ENCODE results near the gene FRMD1. TPM values are rescaled to one million over a fixed set of nuclear protein-coding genes. Genes with fewer than 3 reads are reported as not detected.

FRMD1 gene
- total RNA-seq, 1 experiment from 2014 or later = not detected

DNA sequence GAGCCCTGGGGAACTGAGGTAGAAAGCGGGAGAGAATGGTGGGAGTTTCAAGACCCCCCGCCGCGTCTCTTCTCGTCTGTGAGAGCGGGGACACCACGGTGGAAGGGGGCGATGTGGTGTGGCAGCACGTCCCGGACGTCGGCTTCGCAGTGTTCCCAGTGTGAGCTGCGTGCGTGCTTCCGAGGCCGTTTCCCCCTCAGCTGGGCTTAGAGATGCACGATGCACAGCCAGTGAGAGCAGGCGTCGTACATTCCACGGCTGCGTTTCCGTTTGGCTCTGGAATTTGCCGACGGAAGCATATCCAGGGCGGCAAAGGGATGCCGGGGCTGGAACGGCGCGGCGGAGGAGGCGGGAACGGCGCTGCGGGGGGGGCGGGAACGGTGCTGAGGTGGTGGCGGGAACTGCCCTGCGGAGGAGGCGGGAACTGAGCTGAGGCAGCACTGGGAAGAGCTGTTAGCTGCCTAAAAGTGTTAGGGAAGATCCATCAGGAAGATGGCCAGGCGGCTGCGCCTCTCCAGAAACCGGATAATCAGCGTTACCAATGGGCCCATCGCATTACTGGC lies 43.8 kb downstream of the FRMD1 start:
- H3K27me3 ChIP-seq = no peaks in the 10 kb centered on the region
- DNase-seq = peak; percentile 61
- H3K4me3 ChIP-seq = peak overlapping the region; percentile 47
- no peaks in the 10 kb centered on the region for H3K36me3 ChIP-seq
- H3K9me3 ChIP-seq = no peaks in the 10 kb centered on the region

DNA sequence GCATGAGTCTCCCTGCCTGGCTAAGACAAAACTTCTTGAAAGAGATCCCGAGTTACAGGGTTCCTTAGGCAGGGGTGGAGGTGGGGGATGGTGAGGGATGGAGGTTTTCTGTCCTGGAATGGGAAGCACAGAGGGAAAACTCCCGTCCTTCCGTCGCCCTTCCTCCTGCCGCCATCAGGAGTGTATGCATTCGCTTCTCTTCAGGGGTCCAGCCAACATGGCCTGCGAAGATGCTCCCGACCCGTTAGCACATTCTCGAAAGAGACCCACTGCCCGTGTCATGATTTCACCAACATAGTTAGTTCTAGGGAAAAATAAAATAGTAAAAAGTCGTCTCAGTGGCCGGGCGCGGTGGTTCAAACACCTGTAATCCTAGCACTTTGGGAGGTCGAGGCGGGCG lies 44.5 kb downstream of the FRMD1 start:
- no peaks in the 10 kb centered on the region for H3K9me3 ChIP-seq
- no peak for DNase-seq
- no peaks in the 10 kb centered on the region for H3K27me3 ChIP-seq
- H3K4me3 ChIP-seq = no peak overlapping the region
- H3K36me3 ChIP-seq = no peaks in the 10 kb centered on the region

DNA sequence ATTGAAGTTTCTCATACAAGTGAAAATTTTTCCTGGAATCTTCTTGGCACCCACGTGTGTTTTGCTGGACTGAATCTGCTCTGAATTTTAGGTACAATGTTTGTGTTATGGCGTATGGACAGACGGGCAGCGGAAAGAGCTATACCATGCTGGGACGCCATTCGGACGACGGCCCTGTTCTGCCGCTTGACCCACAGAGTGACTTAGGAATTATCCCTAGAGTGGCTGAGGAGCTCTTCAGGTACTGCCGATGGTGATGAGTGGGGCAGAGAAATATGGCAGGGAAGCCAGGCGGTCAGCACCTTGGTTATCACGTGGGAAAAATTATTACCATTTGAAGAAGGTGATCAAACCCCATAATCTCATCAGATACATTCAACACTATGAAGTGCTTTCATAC lies 45.2 kb downstream of the FRMD1 start:
- H3K4me3 ChIP-seq = no peak overlapping the region
- no peaks in the 10 kb centered on the region for H3K9me3 ChIP-seq
- no peak for DNase-seq

DNA sequence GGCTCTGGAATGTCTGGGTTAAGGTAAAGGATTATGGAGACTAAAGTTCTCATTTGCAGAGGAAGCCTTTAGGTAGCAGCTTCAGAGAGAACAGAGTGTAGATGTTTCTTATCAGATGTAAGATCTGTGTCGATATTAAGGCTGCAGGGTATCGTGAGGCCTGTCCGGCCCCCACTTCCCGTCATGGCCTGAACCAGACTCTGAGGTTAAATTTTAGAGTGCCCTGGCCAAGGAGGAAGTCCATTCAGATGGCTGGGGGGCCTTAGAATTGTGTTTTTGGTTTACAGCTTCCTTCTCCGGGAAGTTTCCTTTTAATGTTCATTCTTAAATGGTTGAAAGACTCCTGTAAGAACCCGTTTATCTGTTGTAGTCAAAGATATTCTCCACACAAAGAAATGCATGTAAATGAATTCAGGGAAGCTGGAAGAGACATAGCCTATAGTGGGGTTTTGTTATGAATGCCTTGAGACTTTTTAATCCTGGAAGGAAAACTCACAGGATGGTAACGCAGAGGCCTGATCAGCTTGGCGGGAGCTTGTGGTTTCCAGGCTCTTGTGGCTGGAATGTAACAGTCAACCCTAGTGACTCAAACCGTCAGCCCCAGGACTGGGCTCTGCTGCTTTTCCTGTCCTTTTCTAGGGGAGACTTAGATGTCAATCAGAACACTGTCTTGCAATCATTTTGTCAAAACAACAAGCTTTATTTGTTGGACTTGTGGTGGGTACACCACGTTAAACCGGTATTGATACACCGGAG lies 46.8 kb downstream of the FRMD1 start:
- peak; percentile 76 for DNase-seq
- no peaks in the 10 kb centered on the region for H3K27me3 ChIP-seq
- H3K9me3 ChIP-seq = no peaks in the 10 kb centered on the region
- H3K36me3 ChIP-seq = no peaks in the 10 kb centered on the region
- no peak overlapping the region for H3K4me3 ChIP-seq

More for the DNA sequence above, 45.2 kb downstream of the FRMD1 start:
- Histone ChIP-seq H3K27me3 (no peaks in the 10 kb centered on the region), H3K36me3 (no peaks in the 10 kb centered on the region)

DNA sequence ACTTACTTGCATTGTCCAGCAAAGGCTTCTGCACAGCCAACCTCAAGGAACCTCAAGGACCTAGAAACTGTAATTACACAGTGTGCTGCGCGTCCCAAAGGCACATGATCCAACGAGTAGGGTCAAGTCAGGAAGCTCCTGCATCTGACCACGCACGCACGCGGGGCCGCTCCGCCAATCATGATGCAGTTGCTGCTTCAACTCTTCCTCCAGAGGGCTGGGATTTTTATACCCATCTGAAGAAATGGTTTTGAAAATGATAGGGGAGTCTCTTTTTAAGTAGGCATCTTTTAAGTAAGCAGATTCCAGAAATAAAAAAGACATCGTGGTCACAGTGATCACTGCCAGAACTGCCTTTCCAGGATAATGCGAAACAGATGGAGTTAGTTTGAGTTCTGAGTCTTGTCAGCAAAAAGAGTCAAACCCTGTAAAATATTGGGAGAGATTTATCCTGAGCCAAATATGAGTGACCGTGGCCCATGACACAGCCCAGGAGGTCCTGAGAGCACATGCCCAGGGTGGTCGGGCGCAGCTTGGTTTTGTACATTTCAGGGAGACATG lies 47.5 kb downstream of the FRMD1 start:
- no peak overlapping the region for H3K4me3 ChIP-seq
- H3K9me3 ChIP-seq = no peaks in the 10 kb centered on the region
- no peaks in the 10 kb centered on the region for H3K27me3 ChIP-seq
- DNase-seq = no peak
- no peaks in the 10 kb centered on the region for H3K36me3 ChIP-seq

DNA sequence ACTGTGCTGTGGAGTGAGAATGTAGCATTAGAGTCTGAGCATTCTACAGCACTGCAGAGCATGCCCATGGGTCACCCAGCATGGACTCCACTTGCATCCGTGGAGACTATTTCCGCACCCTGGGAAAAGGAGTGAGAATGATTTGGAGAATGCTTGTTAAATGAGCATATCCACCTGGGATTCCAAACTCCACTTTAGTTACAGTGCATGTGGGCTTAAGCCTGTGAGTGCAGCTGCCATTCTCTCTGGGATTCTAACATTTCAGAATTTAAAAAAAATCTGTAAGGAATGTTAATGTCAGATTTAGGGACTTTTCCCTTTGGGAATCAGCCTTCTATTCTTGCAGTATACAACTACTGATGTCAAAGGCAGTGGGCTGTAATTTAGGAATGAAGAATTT lies 48.1 kb downstream of the FRMD1 start:
- Histone ChIP-seq H3K36me3 (no peaks in the 10 kb centered on the region), H3K27me3 (no peaks in the 10 kb centered on the region), H3K4me3 (no peak overlapping the region), H3K9me3 (no peaks in the 10 kb centered on the region)
- DNase-seq = no peak

DNA sequence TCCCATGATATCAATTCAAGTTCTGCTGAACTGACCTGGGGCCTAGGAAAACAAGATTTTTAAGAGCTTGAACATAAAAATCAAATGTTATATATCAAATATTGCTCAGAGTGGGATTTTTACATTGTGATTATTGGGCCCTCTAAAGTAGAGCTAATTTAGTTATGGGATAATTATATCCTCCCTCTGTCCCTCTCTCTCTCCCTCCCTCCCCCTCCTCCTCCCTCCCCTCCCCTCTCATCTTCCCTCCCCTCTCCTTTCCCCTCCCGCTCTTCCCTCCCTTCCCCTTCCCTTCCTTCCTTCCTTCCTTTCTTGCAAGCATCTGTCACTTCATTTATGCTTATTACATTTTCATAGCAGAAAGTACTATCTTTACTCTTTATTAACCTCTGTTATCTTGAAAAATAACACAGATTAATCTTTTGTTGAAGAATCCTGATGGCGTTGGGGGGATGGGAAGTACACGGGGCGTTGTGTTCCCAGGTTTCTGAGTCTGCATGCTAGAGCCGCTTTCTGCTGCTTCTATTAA lies 48.7 kb downstream of the FRMD1 start:
- no peak overlapping the region for H3K4me3 ChIP-seq
- DNase-seq = no peak
- H3K36me3 ChIP-seq = no peaks in the 10 kb centered on the region
- no peaks in the 10 kb centered on the region for H3K27me3 ChIP-seq
- H3K9me3 ChIP-seq = no peaks in the 10 kb centered on the region

DNA sequence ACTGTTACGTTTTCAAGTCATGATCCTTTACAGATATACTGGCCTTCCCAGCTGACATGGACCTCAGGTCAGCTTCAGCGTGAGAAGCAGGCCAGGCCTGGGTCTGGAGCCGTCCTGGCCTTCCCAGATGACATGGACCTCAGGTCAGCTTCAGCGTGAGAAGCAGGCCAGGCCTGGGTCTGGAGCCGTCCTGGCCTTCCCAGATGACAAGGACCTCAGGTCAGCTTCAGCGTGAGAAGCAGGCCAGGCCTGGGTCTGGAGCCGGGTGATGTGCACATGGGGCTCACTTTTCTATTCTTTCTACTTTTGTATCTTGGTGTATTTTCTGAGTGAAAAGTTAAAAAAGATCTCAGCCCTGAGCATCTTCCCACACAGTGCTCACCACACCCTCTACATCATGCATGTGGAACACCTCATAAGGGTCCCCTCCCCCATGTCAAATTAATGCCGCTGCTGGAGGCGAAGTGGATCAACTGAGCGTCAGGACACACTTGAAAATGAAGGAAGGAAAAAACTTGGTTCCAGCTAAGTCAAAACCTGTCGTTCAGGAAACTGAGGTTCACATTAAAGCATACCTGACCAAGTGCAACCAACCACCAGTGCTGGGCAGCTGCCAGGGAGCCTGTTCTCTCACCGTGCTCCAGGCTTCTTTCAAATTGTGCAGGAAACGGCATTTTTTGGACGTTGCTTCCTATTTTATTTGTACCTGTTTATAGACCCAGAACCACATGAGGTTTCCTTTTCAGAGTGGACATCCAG lies 49.4 kb downstream of the FRMD1 start:
- Histone ChIP-seq H3K9me3 (no peaks in the 10 kb centered on the region), H3K36me3 (no peaks in the 10 kb centered on the region), H3K4me3 (no peak overlapping the region), H3K27me3 (no peaks in the 10 kb centered on the region)
- no peak for DNase-seq

DNA sequence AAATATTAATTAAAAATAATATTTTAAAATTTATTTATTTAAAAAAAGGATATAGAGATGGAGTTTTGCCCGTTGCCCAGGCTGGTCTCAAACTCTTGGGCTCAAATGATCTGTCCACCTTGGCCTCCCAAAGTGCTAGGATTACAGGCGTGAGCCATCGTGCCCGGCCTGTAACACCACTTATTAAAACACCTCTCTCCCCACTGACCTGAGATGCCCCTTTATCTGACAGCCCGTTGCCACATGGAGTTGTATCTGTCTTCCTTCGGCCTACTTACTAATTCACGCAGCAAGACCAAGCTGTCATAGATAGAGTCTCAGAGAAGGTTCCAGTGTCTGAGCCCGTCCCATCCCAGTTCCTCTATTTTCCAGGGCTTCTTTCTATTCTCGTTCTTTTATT lies 50.8 kb downstream of the FRMD1 start:
- H3K27me3 ChIP-seq = no peaks in the 10 kb centered on the region
- no peak overlapping the region for H3K4me3 ChIP-seq
- H3K9me3 ChIP-seq = no peaks in the 10 kb centered on the region
- H3K36me3 ChIP-seq = no peaks in the 10 kb centered on the region
- no peak for DNase-seq

DNA sequence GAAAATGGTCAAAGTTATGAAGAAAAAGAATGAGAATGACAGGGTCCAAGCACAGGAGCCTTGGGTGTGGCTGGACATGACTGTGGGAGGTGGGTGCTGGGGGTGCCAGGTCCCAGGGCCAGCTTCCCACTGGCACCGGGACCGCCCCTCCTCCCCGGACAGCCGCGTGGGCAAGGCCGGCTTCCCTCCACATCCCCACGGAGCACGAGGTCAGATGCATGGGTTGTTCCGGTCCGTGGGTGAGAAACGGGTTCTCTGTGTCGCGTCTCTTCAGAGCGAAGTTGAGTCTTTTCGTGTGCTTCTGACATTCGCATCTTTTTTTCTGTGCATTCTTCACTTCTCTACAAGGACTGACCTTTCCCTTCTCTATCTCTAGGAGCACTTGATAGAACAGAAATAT lies 51.5 kb downstream of the FRMD1 start:
- no peak for DNase-seq
- H3K36me3 ChIP-seq = no peaks in the 10 kb centered on the region
- no peak overlapping the region for H3K4me3 ChIP-seq
- H3K9me3 ChIP-seq = no peaks in the 10 kb centered on the region
- no peaks in the 10 kb centered on the region for H3K27me3 ChIP-seq

DNA sequence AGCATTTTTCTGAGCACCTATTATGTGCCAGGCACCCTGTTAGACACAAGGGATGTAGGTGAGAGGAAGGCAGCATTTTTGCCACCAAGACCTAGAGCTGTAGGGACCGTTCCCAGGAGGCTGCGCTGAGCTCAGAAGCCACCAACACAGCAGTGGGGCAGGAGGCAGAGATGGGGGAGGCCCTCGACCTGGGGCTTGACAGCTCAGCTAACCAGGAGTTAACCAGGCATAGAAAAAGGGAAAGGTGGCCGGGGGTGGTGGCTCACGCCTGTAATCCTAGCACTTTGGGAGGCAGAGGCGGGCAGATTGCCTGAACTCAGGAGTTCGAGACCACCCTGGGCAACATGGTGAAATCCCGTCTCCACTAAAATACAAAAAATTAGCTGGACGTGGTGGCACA lies 52.1 kb downstream of the FRMD1 start:
- Histone ChIP-seq H3K36me3 (no peaks in the 10 kb centered on the region), H3K4me3 (no peak overlapping the region), H3K9me3 (no peaks in the 10 kb centered on the region), H3K27me3 (no peaks in the 10 kb centered on the region)
- DNase-seq = no peak

DNA sequence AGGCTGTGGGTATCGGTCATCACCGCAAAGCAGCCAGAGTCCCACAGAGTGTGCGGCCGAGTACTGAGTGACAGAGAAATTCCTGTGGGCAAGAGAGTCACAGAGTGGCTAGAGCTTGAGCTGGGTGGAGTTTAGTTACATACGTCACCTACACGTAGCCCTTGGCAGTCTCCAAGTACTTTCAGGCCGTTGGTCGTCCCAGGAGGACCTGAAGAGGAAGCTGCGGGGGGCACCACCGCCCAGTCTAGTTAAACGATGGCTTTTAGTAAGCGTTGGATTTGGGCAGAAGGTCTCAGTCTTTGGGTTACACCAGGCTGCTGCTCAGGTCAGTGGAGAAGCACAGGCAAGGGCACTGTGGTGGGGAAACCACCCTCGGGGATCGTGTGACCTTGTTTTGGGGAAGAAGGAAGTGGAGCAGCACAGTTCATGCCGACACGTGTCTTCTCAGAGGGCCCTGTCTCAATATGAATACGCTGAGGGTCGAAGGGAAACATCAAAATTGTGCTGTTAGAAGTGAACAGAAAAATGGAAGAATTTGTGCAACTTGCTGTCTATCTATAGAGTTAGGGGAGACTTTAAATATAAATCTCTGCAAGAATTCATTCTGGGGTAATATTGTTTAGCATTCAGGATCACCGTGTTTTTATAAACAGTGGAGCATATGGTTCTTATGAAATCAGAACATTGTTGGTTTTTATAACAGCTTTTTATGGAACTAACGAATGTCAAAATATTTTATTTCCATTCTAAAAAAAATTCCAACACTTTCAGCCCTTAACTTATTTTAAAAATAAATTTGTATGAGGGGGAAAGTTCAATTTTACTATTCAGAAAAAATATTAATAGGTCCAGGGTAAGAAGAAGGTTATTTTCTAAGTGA lies 52.9 kb downstream of the FRMD1 start:
- H3K9me3 ChIP-seq = no peaks in the 10 kb centered on the region
- DNase-seq = no peak
- H3K4me3 ChIP-seq = no peak overlapping the region
- no peaks in the 10 kb centered on the region for H3K36me3 ChIP-seq
- H3K27me3 ChIP-seq = no peaks in the 10 kb centered on the region

DNA sequence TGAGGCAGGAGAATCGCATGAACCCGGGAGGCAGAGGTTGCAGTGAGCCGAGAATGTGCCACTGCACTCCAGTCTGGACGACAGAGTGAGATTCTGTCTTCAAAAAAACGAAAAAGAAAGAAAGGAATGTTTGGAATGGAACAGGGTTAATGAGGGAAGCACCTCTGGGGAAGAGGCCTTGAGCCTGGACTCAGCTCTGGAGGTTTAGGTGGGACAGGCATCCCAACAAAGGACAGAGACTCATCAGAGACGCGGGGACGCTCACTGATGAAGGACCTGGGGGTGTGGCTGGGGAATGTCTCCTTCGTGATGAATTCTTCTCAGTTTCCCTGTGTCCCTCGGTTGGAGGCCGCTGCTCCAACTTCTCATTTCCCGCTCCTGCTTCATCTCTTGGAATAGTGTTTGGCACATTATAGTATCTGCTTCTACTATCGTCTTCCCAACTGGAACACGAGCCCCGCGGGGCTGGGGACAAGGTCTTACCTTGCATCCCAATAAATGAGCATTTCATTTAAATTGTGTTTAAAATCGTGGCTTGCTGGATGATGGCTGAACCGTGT lies 54.0 kb downstream of the FRMD1 start:
- DNase-seq = no peak
- Histone ChIP-seq H3K27me3 (no peaks in the 10 kb centered on the region), H3K4me3 (no peak overlapping the region), H3K36me3 (no peaks in the 10 kb centered on the region), H3K9me3 (no peaks in the 10 kb centered on the region)

DNA sequence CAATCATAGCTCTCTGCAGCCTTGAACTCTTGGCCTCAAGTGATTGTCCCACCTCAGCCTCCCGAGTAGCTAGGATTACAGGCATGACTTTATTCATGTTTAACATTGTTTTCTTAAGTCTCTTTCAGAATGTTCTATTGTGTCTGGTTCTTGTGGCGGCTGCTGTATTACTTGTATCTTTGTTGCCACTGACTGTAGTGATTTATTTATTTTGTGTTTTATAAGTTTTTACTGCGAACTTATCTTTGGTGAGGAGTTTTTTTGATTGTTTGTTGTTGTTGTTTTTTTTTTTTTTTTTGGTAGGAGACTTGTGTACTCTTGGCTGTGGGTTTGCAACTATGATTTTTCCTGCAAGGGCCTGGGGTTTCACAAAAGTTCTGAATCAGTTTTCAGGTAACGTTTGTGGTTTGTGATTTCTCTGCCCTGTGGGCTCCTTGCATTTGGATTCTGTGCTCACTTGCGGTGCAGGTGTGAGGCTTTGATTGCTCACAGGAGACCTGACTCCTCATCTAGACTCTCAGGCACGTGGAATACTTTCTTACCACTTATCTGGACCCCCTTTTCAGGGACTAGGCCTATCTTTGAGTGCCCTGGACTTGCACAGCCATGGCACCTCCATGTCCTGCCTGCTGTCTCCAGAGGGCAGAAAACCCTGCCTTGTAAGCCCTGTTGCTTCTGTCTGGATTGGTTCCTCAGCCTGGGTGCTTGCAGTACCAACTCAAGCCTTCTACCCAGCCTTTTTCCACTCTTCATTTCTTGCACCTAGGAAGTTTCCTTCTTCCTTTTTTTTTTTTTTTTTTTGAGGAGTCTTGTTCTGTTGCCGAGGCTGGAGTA lies 56.3 kb downstream of the FRMD1 start:
- Histone ChIP-seq H3K9me3 (no peaks in the 10 kb centered on the region), H3K4me3 (no peak overlapping the region), H3K36me3 (no peaks in the 10 kb centered on the region), H3K27me3 (no peaks in the 10 kb centered on the region)
- no peak for DNase-seq

DNA sequence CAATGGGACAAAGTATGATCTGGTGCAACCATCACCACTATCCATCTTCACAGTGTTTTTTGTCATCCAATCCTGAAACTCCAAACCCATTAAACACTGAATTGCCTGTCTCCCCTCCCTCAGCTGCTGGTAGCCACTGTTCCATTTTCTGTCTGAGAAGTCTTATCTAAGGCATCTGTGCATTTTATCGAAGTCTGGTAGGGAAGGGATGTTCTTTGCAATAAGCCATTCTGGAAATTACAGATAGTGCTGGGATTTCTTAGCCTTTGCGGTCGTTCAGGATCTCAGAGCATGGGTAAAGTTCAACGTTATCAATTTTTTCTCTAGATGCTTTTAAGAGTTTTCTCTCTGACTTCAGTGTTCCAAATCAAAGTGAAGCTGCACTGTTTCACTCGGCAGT lies 57.4 kb downstream of the FRMD1 start:
- H3K9me3 ChIP-seq = no peaks in the 10 kb centered on the region
- no peaks in the 10 kb centered on the region for H3K36me3 ChIP-seq
- H3K27me3 ChIP-seq = no peaks in the 10 kb centered on the region
- no peak for DNase-seq
- H3K4me3 ChIP-seq = no peak overlapping the region

Measured in MG63 (cell line).